Esophagus (tissue), 2 donors: ENCODE data around the gene PHKA2. TPM values are rescaled to one million over a fixed set of nuclear protein-coding genes. Genes with fewer than 3 reads are reported as not detected.
A peak's percentile ranks its signal among the peaks of the same experiment; 100 is the strongest.

Experiments used
- H3K27ac ChIP-seq, 2 donors: one replicate each; pipeline ENCODE4 v1.5.1; 2013; ENCODE audit warnings: low read depth in 2 of 2, mild to moderate bottlenecking in 2 of 2, inconsistent platforms in 1 of 2, low read length in 1 of 2, moderate library complexity in 1 of 2
- H3K27me3 ChIP-seq, 2 donors: one replicate each; pipeline ENCODE4 v1.6.1; 2013; ENCODE audit warnings: low read length in 2 of 2, control low read depth in 1 of 2, mild to moderate bottlenecking in 1 of 2; ENCODE audit not compliant: insufficient read depth in 2 of 2, control insufficient read depth in 1 of 2
- H3K36me3 ChIP-seq, 2 donors: one replicate each; pipeline ENCODE4 v1.6.1; 2013; ENCODE audit warnings: low read length in 1 of 2; ENCODE audit not compliant: control insufficient read depth in 2 of 2, insufficient read depth in 2 of 2
- H3K4me1 ChIP-seq, 2 donors: one replicate each; pipeline ENCODE4 v1.6.1; 2013; ENCODE audit warnings: low read length in 1 of 2; ENCODE audit not compliant: control insufficient read depth in 2 of 2, insufficient read depth in 2 of 2
- H3K4me3 ChIP-seq, 2 donors: one replicate each; pipeline ENCODE4 v1.5.1; 2013; ENCODE audit warnings: low read length in 2 of 2, mild to moderate bottlenecking in 2 of 2, low read depth in 1 of 2, moderate library complexity in 1 of 2
- H3K9me3 ChIP-seq, 2 donors: one replicate each; pipeline ENCODE4 v1.6.1; 2013; ENCODE audit warnings: mild to moderate bottlenecking in 2 of 2, low read depth in 1 of 2, low read length in 1 of 2, moderate library complexity in 1 of 2; ENCODE audit not compliant: control insufficient read depth in 2 of 2, insufficient read depth in 1 of 2
- WGBS, 2 donors: extraction: QIAGEN DNeasy Blood & Tissue Kit; methylation state at CpG; one replicate each; pipeline ENCODE4 v1.1.7; 2013; 5-methylcytosine and 5-hydroxymethylcytosine counted together
- polyA plus RNA-seq, 2 donors: library from polyadenylated mRNA; stranded (reverse); fragments of 200-250 nt; gene quantifications; one replicate each; pipeline ENCODE4 v1.2.3, GENCODE V29; 2013
- donor health status: healthy with polysubstance abuse.
- donor health status: Bipolar disorder and iron deficiency.

The PHKA2 gene
- polyA plus RNA-seq, 2 donors, result 11.1 to 17.7 TPM

- H3K27me3 ChIP-seq, result no peaks in the 10 kb centered on the region
- H3K36me3 ChIP-seq, result no peaks in the 10 kb centered on the region
- H3K4me1 ChIP-seq, result peaks cover 2 to 14% of the 10 kb centered on the region in 2 donors
- no peaks in the 10 kb centered on the region for H3K9me3 ChIP-seq
- peak overlapping the region in 1 of 2 donors; percentile 80 for H3K27ac ChIP-seq
- no peak overlapping the region for H3K4me3 ChIP-seq
- 18 to 29% methylated on average over 6 of the region's 6 CpGs for WGBS, 2 donors
Observed at GRCh38 chrX:18887825-18888212, 96.1 kb downstream of the PHKA2 start.

GRCh38 chrX:18887177-18887824 lies 96.6 kb downstream of the PHKA2 start:
- WGBS, 2 donors, result 20 to 35% methylated on average over 25 of the region's 25 CpGs
- peaks cover 2 to 14% of the 10 kb centered on the region in 2 donors for H3K4me1 ChIP-seq
- H3K27ac ChIP-seq, result peak overlapping the region; percentile 80 to 85
- no peaks in the 10 kb centered on the region for H3K27me3 ChIP-seq
- H3K4me3 ChIP-seq, result peak overlapping the region in 1 of 2 donors; percentile 24
- no peaks in the 10 kb centered on the region for H3K36me3 ChIP-seq
- no peaks in the 10 kb centered on the region for H3K9me3 ChIP-seq

GRCh38 chrX:18886344-18887161 lies 97.4 kb downstream of the PHKA2 start:
- no peaks in the 10 kb centered on the region for H3K9me3 ChIP-seq
- peaks cover 2 to 14% of the 10 kb centered on the region in 2 donors for H3K4me1 ChIP-seq
- no peaks in the 10 kb centered on the region for H3K27me3 ChIP-seq
- H3K4me3 ChIP-seq, result peak overlapping the region; percentile 36 to 52
- H3K36me3 ChIP-seq, result no peaks in the 10 kb centered on the region
- 2 to 27% methylated on average over 25 to 26 of the region's 26 CpGs for WGBS, 2 donors
- H3K27ac ChIP-seq, result peak overlapping the region; percentile 80 to 85

- 7 to 35% methylated on average over 11 to 12 of the region's 12 CpGs for WGBS, 2 donors
- Histone ChIP-seq H3K4me3 (peak overlapping the region; percentile 36 to 52), H3K27ac (peak overlapping the region; percentile 80 to 85), H3K4me1 (peaks cover 2 to 14% of the 10 kb centered on the region in 2 donors), H3K36me3 (no peaks in the 10 kb centered on the region), H3K27me3 (no peaks in the 10 kb centered on the region), H3K9me3 (no peaks in the 10 kb centered on the region)
Observed at GRCh38 chrX:18886005-18886343, 97.9 kb downstream of the PHKA2 start.

- no peaks in the 10 kb centered on the region for H3K27me3 ChIP-seq
- no peaks in the 10 kb centered on the region for H3K36me3 ChIP-seq
- 22 to 49% methylated on average over 8 of the region's 8 CpGs for WGBS, 2 donors
- peak overlapping the region in 1 of 2 donors; percentile 85 for H3K27ac ChIP-seq
- H3K9me3 ChIP-seq, result no peaks in the 10 kb centered on the region
- H3K4me1 ChIP-seq, result peaks cover 2 to 11% of the 10 kb centered on the region in 2 donors
- no peak overlapping the region for H3K4me3 ChIP-seq
Observed at GRCh38 chrX:18885328-18886004, 98.4 kb downstream of the PHKA2 start.

GRCh38 chrX:18884916-18885315 lies 99.0 kb downstream of the PHKA2 start:
- WGBS, 2 donors, result 58 to 72% methylated on average over 4 of the region's 4 CpGs
- Histone ChIP-seq H3K4me1 (peaks cover 2 to 11% of the 10 kb centered on the region in 2 donors), H3K4me3 (no peak overlapping the region), H3K36me3 (no peaks in the 10 kb centered on the region), H3K27ac (no peak overlapping the region), H3K27me3 (no peaks in the 10 kb centered on the region), H3K9me3 (no peaks in the 10 kb centered on the region)

GRCh38 chrX:18883961-18884765 lies 99.8 kb downstream of the PHKA2 start:
- Histone ChIP-seq H3K4me3 (no peak overlapping the region), H3K36me3 (no peaks in the 10 kb centered on the region), H3K9me3 (no peaks in the 10 kb centered on the region), H3K4me1 (peaks cover 2 to 11% of the 10 kb centered on the region in 2 donors), H3K27ac (no peak overlapping the region), H3K27me3 (no peaks in the 10 kb centered on the region)
- 69% methylated on average over 16 of the region's 16 CpGs for WGBS, 2 donors

- WGBS, 2 donors, result 57 to 64% methylated on average over 12 of the region's 12 CpGs
- H3K27ac ChIP-seq, result no peak overlapping the region
Observed at GRCh38 chrX:18883234-18883960, 100.5 kb downstream of the PHKA2 start.

More at GRCh38 chrX:18883234-18883960, 100.5 kb downstream of the PHKA2 start:
- Histone ChIP-seq H3K36me3 (no peaks in the 10 kb centered on the region), H3K4me3 (no peak overlapping the region), H3K9me3 (no peaks in the 10 kb centered on the region), H3K4me1 (peaks cover 2 to 11% of the 10 kb centered on the region in 2 donors), H3K27me3 (no peaks in the 10 kb centered on the region)
